Mammary epithelial cell (primary cell): ENCODE measurements around the gene RGS5.

Experiments
- EZH2 ChIP-seq: IDR thresholded peaks from 2 replicates; pipeline ENCODE4 v1.6.1; 2012; ENCODE audit warnings: low read length, inconsistent platforms, borderline replicate concordance
- TF ChIP-seq, protein P1 (sequence below), 2 donors: IDR thresholded peaks in 1 of 2; conservative IDR thresholded peaks in 1 of 2; 2 replicates each; pipeline ENCODE4 v1.5.1; 2011 to 2012; ENCODE audit warnings: inconsistent platforms in 2 of 2, low read length in 2 of 2, mild to moderate bottlenecking in 2 of 2, control low read depth in 1 of 2, low read depth in 1 of 2; ENCODE audit not compliant: insufficient read depth in 1 of 2; ENCODE audit errors: extremely low read depth in 1 of 2

DNA sequence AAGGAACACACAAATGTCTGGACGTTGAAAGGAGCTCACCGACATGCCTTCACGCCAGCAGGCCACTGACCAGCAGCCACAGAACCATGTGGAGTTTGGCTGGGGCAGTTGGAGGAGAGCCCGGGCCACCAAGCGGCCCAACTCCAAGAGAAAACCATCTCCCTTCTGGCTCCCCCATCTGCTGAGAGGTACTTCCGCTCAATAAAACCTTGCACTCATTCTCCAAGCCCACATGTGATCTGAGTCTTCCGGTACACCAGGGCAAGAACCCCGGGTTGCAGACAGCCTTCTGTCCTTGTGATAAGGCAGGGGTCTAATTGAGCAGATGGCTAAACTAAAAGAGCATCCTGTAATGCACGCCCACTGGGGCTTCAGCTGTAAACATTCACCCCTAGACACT lies 109.1 kb downstream of the RGS5 start:
- TF ChIP-seq, protein P1, sequence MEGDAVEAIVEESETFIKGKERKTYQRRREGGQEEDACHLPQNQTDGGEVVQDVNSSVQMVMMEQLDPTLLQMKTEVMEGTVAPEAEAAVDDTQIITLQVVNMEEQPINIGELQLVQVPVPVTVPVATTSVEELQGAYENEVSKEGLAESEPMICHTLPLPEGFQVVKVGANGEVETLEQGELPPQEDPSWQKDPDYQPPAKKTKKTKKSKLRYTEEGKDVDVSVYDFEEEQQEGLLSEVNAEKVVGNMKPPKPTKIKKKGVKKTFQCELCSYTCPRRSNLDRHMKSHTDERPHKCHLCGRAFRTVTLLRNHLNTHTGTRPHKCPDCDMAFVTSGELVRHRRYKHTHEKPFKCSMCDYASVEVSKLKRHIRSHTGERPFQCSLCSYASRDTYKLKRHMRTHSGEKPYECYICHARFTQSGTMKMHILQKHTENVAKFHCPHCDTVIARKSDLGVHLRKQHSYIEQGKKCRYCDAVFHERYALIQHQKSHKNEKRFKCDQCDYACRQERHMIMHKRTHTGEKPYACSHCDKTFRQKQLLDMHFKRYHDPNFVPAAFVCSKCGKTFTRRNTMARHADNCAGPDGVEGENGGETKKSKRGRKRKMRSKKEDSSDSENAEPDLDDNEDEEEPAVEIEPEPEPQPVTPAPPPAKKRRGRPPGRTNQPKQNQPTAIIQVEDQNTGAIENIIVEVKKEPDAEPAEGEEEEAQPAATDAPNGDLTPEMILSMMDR (conservative IDR thresholded peaks at IDR 0.05 in 1 of 2, IDR thresholded peaks at IDR 0.05 in 1 of 2; ENCODE audit: extremely low read depth in 1 of 2, insufficient read depth in 1 of 2, low read depth in 1 of 2, low read length in 2 of 2), result no peak
- no peak for TF ChIP-seq EZH2
